ENCODE data around the gene DOCK8.
"Not testable (repeated sequence)": the region's sequence is repeated elsewhere in the genome, so short reads cannot be mapped to it uniquely, and the experiment has no call there.

The DOCK8 gene

GRCh38 chr9:227860-228259 lies 13.2 kb downstream of the DOCK8 start:
- no peak for DNase-seq

GRCh38 chr9:228929-229695 lies 14.4 kb downstream of the DOCK8 start:
- DNase-seq = no peak

DNA sequence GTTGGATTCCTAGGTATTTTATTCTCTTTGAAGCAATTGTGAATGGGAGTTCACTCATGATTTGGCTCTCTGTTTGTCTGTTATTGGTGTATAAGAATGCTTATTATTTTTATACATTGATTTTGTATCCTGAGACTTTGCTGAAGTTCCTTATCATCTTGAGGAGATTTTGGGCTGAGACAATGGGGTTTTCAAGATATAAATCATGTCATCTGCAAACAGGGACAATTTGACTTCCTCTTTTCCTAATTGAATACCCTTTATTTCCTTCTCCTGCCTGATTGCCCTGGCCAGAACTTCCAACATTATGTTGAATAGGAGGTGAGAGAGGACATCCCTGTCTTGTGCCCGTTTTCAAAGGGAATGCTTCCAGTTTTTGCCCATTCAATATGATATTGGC lies 17.0 kb downstream of the DOCK8 start:
- DNase-seq = not testable (repeated sequence)

GRCh38 chr9:233708-234107 lies 19.0 kb downstream of the DOCK8 start:
- not testable (repeated sequence) for DNase-seq

- no peak for DNase-seq
Observed at GRCh38 chr9:237141-237857, 22.6 kb downstream of the DOCK8 start.

DNA sequence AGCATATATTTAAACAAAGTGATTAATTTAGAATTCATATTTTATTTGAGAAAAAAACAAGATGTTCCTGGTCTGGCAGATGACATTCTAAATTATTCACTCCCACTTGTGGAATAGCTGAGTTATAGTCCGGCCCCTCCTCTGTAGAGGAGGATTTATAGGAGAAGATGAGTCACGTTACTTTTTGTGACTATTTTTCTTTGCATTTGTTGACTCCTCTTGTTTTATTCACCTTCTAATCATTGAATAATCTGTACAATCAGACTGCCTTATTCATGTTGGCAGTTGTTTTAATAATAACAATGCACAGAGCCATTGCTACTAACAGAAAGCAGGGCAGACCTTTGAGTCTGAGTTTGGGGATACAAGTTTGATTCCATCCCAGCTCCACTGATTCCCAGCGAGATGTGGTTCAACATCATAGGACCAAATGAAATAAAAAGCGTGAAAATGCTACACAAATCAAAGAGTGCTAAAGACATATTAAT lies 23.2 kb downstream of the DOCK8 start:
- no peak for DNase-seq

DNA sequence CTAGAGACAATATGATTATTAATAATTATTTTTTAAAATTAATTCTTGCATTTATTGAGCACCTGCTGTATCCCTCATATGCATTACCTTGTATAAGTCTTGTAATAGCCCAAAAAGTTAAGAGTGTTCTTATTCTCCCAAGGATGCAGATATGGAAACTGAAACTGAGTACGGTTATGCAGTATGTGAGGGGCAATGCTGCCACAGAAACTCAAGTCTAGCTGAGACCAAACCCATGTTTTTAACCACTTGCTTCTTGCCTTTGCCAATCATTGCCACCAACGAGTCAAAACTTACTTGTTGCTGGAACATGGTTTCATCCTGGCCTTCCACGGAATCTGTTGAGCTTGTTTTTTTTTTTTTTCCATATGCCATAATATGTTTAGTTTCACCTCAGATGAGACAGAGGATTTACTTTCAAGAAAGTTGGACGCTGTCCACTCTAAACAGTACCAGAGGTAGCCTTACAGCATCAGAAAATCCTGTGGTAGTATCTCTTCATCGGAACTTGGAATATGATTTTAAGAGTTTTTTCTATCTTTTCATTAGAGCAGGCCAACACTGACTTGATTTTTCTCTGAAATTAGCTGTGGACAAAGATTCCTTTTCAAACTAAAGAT lies 27.9 kb downstream of the DOCK8 start:
- DNase-seq = no peak

- DNase-seq = no peak
Observed at GRCh38 chr9:248278-248961, 33.8 kb downstream of the DOCK8 start.

- DNase-seq = no peak
Observed at GRCh38 chr9:249025-249424, 34.4 kb downstream of the DOCK8 start.

GRCh38 chr9:250039-250438 lies 35.4 kb downstream of the DOCK8 start:
- no peak for DNase-seq

GRCh38 chr9:250625-251024 lies 36.0 kb downstream of the DOCK8 start:
- DNase-seq = no peak

DNA sequence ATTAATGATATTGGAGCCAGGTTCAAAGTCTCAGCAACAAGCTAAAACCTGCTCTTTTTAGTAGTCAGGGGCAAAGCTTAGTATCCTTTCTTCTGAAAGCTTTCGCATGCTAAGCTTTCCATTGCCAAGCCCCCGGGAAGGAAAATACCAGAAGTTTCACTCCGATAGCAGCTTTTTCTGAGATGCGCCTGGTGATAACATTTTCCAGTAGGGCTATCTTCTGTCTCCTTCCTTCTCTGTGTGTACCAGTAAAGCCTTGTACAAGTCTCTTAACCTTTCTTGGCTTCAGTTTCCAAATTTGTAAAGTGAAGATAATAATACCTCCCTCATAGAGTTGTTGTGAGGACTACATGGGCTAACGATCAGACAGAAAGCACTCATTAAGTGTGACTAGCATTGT lies 36.7 kb downstream of the DOCK8 start:
- DNase-seq = no peak

GRCh38 chr9:253539-253938 lies 38.9 kb downstream of the DOCK8 start:
- no peak for DNase-seq

DNA sequence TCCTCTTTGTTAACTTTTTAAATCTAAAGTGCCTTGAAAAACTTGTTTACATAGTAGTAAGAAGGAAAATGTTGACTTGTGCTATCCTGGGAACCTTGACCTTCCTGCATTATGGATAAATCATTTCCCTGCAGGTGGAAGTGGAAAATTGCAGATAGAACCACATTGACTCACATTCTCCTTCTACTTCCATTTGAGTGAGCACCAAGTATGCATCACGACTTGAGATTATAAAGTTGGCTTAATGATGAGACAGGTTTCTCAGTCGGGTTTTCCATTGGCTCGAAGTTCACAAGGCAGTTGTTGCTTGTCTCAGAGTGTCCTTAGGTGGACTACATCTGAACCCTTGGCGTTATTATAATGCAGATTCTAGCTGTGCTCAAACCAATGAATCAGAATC lies 39.9 kb downstream of the DOCK8 start:
- no peak for DNase-seq

GRCh38 chr9:257957-258356 lies 43.3 kb downstream of the DOCK8 start:
- DNase-seq = no peak

DNA sequence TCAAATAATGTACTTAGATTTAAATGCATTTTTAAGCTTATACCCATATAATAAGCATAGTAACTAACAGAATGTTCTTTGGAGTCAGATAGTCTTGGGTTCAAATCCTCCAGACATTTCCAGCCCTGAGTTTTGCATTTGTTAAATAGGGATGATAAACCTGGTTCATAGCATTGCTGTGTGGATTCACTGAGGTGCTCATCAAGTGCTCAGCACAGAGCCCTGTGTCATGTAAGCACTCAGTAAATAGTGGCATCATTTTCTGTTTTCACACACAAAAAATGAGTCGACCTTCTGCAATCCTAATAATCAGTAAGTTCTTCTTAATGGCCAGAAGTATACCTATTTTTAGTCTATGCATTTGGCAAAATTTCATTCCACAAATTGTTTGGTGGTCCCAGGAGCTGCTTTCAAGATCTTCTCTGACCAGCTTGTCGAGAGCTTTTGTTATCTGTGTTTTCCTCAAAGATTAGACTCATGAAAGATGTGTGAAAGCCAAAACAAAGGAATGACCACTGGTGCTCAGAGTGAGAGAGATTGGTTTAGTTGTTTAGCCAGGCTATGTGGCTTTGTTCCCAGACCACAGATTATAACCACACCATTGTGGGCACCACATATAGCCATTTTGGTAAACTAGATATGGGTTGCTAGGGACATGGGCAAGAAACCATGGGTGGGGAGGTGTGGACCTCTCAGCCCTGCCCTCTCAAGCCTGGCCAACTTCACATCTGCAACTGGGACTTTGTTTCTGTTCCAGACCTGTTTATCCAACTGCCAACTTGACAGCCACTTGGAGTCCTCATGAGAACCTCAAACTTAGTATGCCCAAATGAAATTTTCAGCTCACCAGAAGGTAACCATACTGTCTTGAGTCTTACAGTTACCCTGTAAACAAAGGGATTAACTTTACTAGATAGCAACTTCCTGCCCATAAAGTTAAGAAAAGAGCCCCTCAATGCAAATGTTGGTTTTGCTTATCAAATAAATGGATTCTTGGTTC lies 45.0 kb downstream of the DOCK8 start:
- no peak for DNase-seq

DNA sequence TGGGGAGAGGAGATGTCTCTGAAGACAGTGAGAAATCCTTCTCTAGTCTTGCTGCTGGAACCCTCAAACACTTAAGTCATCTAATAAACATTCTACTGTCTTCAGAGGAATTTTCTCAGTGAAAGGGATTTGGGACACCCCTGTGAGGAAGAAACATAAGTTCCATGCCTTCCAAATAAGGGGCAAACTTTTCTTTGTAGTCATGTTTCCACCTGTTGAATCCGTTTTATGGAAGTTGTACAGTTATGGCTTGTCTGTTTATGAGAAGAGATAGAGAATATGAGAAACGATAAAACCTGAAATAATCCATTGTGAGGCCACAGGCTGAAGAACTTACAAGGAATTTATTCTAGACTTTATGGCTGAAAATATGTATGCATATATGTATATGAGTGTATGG lies 49.6 kb downstream of the DOCK8 start:
- DNase-seq = no peak

DNA sequence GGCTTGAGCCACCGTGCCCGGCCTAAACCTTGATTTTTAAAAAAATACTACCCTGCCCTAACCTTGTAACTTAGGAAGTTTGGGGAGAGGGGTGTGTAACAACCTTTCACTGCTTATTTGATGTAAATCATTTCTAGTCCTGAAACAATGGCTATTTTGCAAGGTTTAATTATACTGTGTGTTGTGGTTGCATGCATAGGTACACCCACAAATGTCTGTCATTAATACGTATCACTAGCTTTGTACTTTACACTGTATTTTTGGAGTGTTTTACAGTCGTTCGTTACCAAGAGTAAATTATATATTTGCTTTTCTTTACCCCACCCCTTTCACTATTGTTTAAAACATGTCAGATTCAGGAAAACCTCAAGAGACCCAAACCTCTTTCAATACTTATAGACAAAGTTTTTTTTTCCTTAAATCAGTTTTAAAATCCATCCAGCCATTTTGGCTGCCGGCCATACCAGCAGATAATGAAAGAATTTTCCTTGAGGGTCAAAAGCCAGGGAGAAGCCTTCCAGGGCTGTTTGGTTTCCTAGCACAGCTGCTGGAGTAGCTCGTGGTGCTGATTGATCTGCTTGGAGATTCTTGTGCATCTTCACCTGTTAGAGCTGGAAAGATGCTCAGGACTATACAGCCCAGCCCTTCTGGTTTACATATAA lies 50.7 kb downstream of the DOCK8 start:
- no peak for DNase-seq

- no peak for DNase-seq
Observed at GRCh38 chr9:266228-266627, 51.6 kb downstream of the DOCK8 start.

- no peak for DNase-seq
Observed at GRCh38 chr9:268616-269015, 54.0 kb downstream of the DOCK8 start.

- DNase-seq = no peak
Observed at GRCh38 chr9:269081-269711, 54.5 kb downstream of the DOCK8 start.
